H1 (cell line): ENCODE results near the gene ARHGAP10. TPM values are rescaled to one million over a fixed set of nuclear protein-coding genes. Genes with fewer than 3 reads are reported as not detected.
"Not testable (repeated sequence)": the region's sequence is repeated elsewhere in the genome, so short reads cannot be mapped to it uniquely, and the experiment has no call there.

Source experiments
- CTCF ChIA-PET: fragments of 300-600 bp; sonication (Branson Sonifier 250); formaldehyde crosslinking; loops from one replicate; lab custom pipeline; 2021; ENCODE audit not compliant: partially characterized antibody; lab: Charles Lee
- POLR2A ChIA-PET: fragments of 300-600 bp; sonication (Branson Sonifier 250); formaldehyde crosslinking; loops from one replicate; lab custom pipeline; 2021; ENCODE audit warnings: inconsistent platforms; ENCODE audit not compliant: partially characterized antibody; lab: Charles Lee
- DNase-seq, 2 experiments: peaks; one replicate each; pipeline versions ENCODE4 v3.0.0 to v3.0.0-alpha.2; 2010 to 2022; ENCODE audit warnings: low spot score in 2 of 2, low read depth in 1 of 2, mixed read lengths in 1 of 2
- FAIRE-seq: peaks from 2 replicates; lab custom pipeline; 2011; peaks lifted over from hg19 to GRCh38; lab: Jason Lieb, UNC
- H2AFZ ChIP-seq: 2 replicates; pipeline ENCODE4 v1.8.1; 2012; ENCODE audit warnings: low read length, inconsistent platforms
- H2AK5ac ChIP-seq: 2 replicates; pipeline ENCODE4 v1.6.1; 2013; ENCODE audit warnings: low read depth, low read length
- H2BK120ac ChIP-seq: replicated peaks from 2 replicates; pipeline ENCODE3; 2013; ENCODE audit warnings: low read depth, low read length, inconsistent platforms
- H2BK12ac ChIP-seq: 2 replicates; pipeline ENCODE4 v1.6.1; 2013; ENCODE audit warnings: low read depth, low read length
- H2BK15ac ChIP-seq: 2 replicates; pipeline ENCODE4 v1.6.1; 2013; ENCODE audit warnings: low read length
- H2BK20ac ChIP-seq: 2 replicates; pipeline ENCODE4 v1.6.1; 2013; ENCODE audit warnings: low read length
- H2BK5ac ChIP-seq: 2 replicates; pipeline ENCODE4 v1.6.1; 2013; ENCODE audit warnings: low read depth, low read length
- H3K14ac ChIP-seq: 2 replicates; pipeline ENCODE4 v1.6.1; 2013; ENCODE audit warnings: inconsistent platforms; ENCODE audit not compliant: insufficient read length
- H3K18ac ChIP-seq: 2 replicates; pipeline ENCODE4 v1.6.1; 2013; ENCODE audit warnings: low read length; ENCODE audit errors: extremely low read depth
- H3K23ac ChIP-seq: 2 replicates; pipeline ENCODE4 v1.6.1; 2013; ENCODE audit warnings: inconsistent platforms; ENCODE audit not compliant: insufficient read length
- H3K23me2 ChIP-seq: 2 replicates; pipeline ENCODE4 v1.6.1; 2013; ENCODE audit warnings: low read depth, low read length
- H3K27ac ChIP-seq: 2 replicates; pipeline ENCODE4 v1.6.1; 2011; ENCODE audit warnings: low read depth, low read length, inconsistent platforms
- H3K27me3 ChIP-seq, 4 experiments: replicated peaks in 1 of 4; 1 replicate in 1 of 4; 2 replicates in 3 of 4; pipeline versions ENCODE4 v1.6.1 to v1.8.1; 2011 to 2013; ENCODE audit warnings: low read length in 3 of 4, mild to moderate bottlenecking in 3 of 4, inconsistent platforms in 2 of 4, mixed read lengths in 2 of 4, moderate library complexity in 1 of 4; ENCODE audit not compliant: control insufficient read depth in 3 of 4, insufficient read depth in 3 of 4; ENCODE audit errors: extremely low read depth in 1 of 4
- H3K36me3 ChIP-seq, 4 experiments: 2 replicates each; pipeline versions ENCODE4 v1.6.1 to v1.8.1; 2011 to 2013; ENCODE audit warnings: mild to moderate bottlenecking in 4 of 4, low read length in 3 of 4, moderate library complexity in 2 of 4, control low read depth in 1 of 4, inconsistent platforms in 1 of 4; ENCODE audit not compliant: insufficient read depth in 4 of 4, control insufficient read depth in 2 of 4
- H3K4ac ChIP-seq: replicated peaks from 2 replicates; pipeline ENCODE3; 2013; ENCODE audit warnings: low read length, low read depth, mixed read lengths, inconsistent platforms; ENCODE audit not compliant: insufficient read length
- H3K4me1 ChIP-seq, 4 experiments: replicated peaks in 1 of 4; 1 replicate in 1 of 4; 2 replicates in 3 of 4; pipeline versions ENCODE4 v1.6.1 to v1.8.1; 2011 to 2013; ENCODE audit warnings: low read length in 3 of 4, inconsistent platforms in 2 of 4, mixed read lengths in 1 of 4; ENCODE audit not compliant: insufficient read depth in 4 of 4, control insufficient read depth in 3 of 4
- H3K4me2 ChIP-seq, 2 experiments: 2 replicates each; pipeline versions ENCODE4 v1.6.1 to v1.8.1; 2011 to 2013; ENCODE audit warnings: low read depth in 2 of 2, low read length in 2 of 2, control low read depth in 1 of 2, inconsistent platforms in 1 of 2, mild to moderate bottlenecking in 1 of 2; ENCODE audit not compliant: insufficient read depth in 1 of 2
- H3K4me3 ChIP-seq, 4 experiments: fragments of 200-600, 300-600 bp in 1 of 4; sonication (generic), shearing (Covaris generic), sonication (Bioruptor Twin) in 1 of 4; 2 replicates each; pipeline versions ENCODE4 v1.5.1 to v1.8.1; 2011 to 2016; ENCODE audit warnings: low read length in 4 of 4, low read depth in 3 of 4, control low read depth in 2 of 4, inconsistent platforms in 2 of 4, mild to moderate bottlenecking in 2 of 4, mixed read lengths in 1 of 4, moderate library complexity in 1 of 4; ENCODE audit not compliant: insufficient read depth in 2 of 4; ENCODE audit errors: extremely low read depth in 1 of 4
- H3K56ac ChIP-seq: replicated peaks from 2 replicates; pipeline ENCODE3; 2013; ENCODE audit warnings: low read depth, mild to moderate bottlenecking, mixed read lengths, low read length, inconsistent platforms; ENCODE audit not compliant: insufficient read length
- H3K79me1 ChIP-seq: 2 replicates; pipeline ENCODE4 v1.6.1; 2013; ENCODE audit warnings: low read depth, low read length, control low read depth
- H3K79me2 ChIP-seq, 2 experiments: 2 replicates each; pipeline versions ENCODE4 v1.6.1 to v1.8.1; 2012 to 2013; ENCODE audit warnings: low read length in 2 of 2, mild to moderate bottlenecking in 2 of 2, inconsistent platforms in 1 of 2; ENCODE audit not compliant: insufficient read depth in 2 of 2, control insufficient read depth in 1 of 2
- H3K9ac ChIP-seq, 4 experiments: replicated peaks in 1 of 4; 1 replicate in 1 of 4; 2 replicates in 3 of 4; pipeline versions ENCODE4 v1.6.1 to v1.8.1; 2011 to 2013; ENCODE audit warnings: low read depth in 3 of 4, low read length in 3 of 4, control low read depth in 2 of 4, mild to moderate bottlenecking in 2 of 4, moderate library complexity in 2 of 4, inconsistent platforms in 1 of 4; ENCODE audit errors: extremely low read depth in 1 of 4
- H3K9me3 ChIP-seq, 2 experiments: 2 replicates each; pipeline versions ENCODE4 v1.6.1 to v1.8.1; 2012 to 2013; ENCODE audit warnings: mild to moderate bottlenecking in 2 of 2, moderate library complexity in 2 of 2, control low read depth in 1 of 2, inconsistent platforms in 1 of 2, low read depth in 1 of 2, low read length in 1 of 2, mixed read lengths in 1 of 2; ENCODE audit not compliant: insufficient read depth in 2 of 2
- H4K20me1 ChIP-seq, 2 experiments: replicated peaks in 1 of 2; 2 replicates each; pipeline versions ENCODE3 to v1.8.1; 2011 to 2013; ENCODE audit warnings: inconsistent platforms in 2 of 2, low read length in 2 of 2, mild to moderate bottlenecking in 1 of 2; ENCODE audit not compliant: insufficient read depth in 2 of 2, control insufficient read depth in 1 of 2
- H4K5ac ChIP-seq: 2 replicates; pipeline ENCODE4 v1.6.1; 2013; ENCODE audit warnings: low read length, low read depth, mixed read lengths, inconsistent platforms; ENCODE audit not compliant: insufficient read length
- H4K8ac ChIP-seq: 2 replicates; pipeline ENCODE4 v1.8.0; 2013; ENCODE audit warnings: mild to moderate bottlenecking, moderate library complexity, low read length, inconsistent platforms; ENCODE audit not compliant: insufficient read depth; ENCODE audit errors: extremely low read depth
- H4K91ac ChIP-seq: replicated peaks from 2 replicates; pipeline ENCODE3; 2013; ENCODE audit warnings: low read length, mixed read lengths, inconsistent platforms; ENCODE audit not compliant: insufficient read length
- WGBS, 2 experiments: shearing (Covaris generic) in 1 of 2; methylation state at CpG; one replicate each; pipeline versions ENCODE4 v1.1.6 to v1.1.7; 2013 to 2015; ENCODE audit warnings: low lambda C conversion rate in 2 of 2, mixed read lengths in 2 of 2, inconsistent platforms in 1 of 2, low coverage in 1 of 2, missing lambda C conversion rate in 1 of 2; ENCODE audit not compliant: insufficient replicate concordance in 2 of 2, insufficient coverage in 1 of 2, insufficient read length in 1 of 2; ENCODE audit errors: extremely low coverage in 1 of 2, missing lambda C conversion rate in 1 of 2; 5-methylcytosine and 5-hydroxymethylcytosine counted together
- polyA plus RNA-seq, 7 experiments: library from polyadenylated mRNA; depleted of rRNA in 3 of 7; stranded (reverse) in 5 of 7; unstranded in 2 of 7; fragments of >200 nt in 5 of 7; fragments of 200-250 nt in 2 of 7; gene quantifications; 1 replicate in 5 of 7; 2 replicates in 1 of 7; 4 replicates in 1 of 7; pipeline versions ENCODE4 v1.2.1 to v1.2.3, GENCODE V29; 2011 to 2013; ENCODE audit warnings: missing spikeins in 2 of 7, mixed read lengths in 2 of 7
- total RNA-seq: library from RNA; stranded (reverse); fragmentation: NEBNext Ultra II Directional; extraction: Animal tissue kit (Norgen Biotek cat#: 25700); gene quantifications from 2 replicates; pipeline ENCODE4 v1.2.1, GENCODE V29; 2021

ARHGAP10 gene
- total and polyA plus RNA-seq, 2 of the 8 experiments (the other 6 are each of a cell fraction or from before 2014, with no cell fraction given), result 3.7 to 6.1 TPM

DNA sequence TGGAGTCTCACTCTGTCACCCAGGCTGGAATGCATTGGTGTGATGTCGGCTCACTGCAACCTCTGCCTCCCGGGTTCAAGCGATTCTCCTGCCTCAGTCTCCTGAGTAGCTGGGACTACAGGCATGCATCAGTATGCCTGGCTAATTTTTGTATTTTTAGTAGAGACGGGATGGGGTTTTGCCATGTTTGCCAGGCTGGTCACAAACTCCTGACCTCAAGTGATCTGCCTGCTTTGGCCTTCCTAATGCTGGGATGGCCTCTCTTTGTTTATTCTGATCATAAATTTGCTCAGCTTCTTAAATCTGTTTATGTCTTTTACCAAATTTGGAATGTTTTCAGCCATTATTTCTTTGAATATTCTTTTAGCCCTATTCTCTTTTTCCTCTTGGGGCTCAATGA is 67.2 kb downstream of the ARHGAP10 start:
- DNase-seq, H4K91ac ChIP-seq, CTCF ChIA-PET, H2AK5ac ChIP-seq, H3K4me2 ChIP-seq, H2BK20ac ChIP-seq, H3K23me2 ChIP-seq, H3K4ac ChIP-seq, H4K20me1 ChIP-seq, H2BK5ac ChIP-seq, H3K9ac ChIP-seq, H3K56ac ChIP-seq, H3K4me1 ChIP-seq, H3K79me1 ChIP-seq, H3K14ac ChIP-seq, H2BK120ac ChIP-seq, H3K9me3 ChIP-seq, H4K5ac ChIP-seq, H3K27me3 ChIP-seq, H2AFZ ChIP-seq, H2BK15ac ChIP-seq, H4K8ac ChIP-seq, H3K18ac ChIP-seq, H3K79me2 ChIP-seq, FAIRE-seq, H2BK12ac ChIP-seq, H3K4me3 ChIP-seq, H3K23ac ChIP-seq, POLR2A ChIA-PET, H3K27ac ChIP-seq, H3K36me3 ChIP-seq: not testable (repeated sequence)
- WGBS, 2 experiments, result 91% methylated on average over 4 of the region's 4 CpGs; no CpG with 5 or more reads in 1 of the 2 experiments
